Measurements from ENCODE around the gene ZBTB24.

DNA sequence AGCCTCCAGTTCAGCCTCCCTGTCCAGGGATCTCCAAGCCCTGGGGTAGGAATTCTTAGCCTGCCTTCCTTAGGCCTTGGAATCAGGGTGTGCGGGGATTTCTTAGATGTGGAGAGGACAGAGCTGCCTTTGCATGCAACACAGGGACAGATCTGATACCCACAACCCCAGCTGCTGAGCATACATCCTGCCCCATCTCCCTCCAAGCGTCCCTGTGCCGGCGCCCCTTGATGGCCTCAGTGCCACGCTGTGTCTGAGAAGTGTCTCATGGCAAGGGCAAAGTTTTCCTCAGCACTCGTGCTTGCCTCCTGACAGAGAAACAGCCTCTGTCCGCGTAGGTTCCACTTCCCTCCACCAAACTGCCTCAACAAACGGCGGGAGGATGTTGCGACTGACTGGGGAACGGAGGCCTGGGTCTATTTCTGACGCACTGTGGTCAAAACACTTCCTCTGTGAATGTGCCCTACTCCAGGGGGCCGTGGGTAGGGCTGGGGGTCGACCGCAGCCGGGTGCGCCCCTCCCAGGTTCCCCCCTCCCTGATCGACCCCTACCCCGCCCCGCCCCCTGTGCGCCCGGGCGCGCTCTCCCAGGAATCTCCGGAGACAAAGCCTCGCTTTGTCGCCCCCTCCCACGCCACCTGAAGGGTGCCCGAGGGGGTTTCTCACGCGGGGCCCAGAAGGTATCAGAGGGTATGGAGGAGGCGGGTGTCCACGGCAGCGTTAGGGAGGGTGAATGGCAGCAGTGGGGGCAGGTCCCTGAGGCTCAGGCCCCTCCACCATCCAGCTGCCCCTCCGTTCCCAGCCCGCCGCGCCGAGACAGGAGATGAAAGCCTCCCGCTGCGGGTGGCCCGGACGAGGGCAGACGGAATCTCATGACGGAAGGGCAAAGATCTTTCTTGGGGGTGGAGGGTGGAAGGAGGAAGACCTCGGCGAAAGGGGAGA, 28.3 kb downstream of the ZBTB24 start:
- TF ChIP-seq, protein P1, sequence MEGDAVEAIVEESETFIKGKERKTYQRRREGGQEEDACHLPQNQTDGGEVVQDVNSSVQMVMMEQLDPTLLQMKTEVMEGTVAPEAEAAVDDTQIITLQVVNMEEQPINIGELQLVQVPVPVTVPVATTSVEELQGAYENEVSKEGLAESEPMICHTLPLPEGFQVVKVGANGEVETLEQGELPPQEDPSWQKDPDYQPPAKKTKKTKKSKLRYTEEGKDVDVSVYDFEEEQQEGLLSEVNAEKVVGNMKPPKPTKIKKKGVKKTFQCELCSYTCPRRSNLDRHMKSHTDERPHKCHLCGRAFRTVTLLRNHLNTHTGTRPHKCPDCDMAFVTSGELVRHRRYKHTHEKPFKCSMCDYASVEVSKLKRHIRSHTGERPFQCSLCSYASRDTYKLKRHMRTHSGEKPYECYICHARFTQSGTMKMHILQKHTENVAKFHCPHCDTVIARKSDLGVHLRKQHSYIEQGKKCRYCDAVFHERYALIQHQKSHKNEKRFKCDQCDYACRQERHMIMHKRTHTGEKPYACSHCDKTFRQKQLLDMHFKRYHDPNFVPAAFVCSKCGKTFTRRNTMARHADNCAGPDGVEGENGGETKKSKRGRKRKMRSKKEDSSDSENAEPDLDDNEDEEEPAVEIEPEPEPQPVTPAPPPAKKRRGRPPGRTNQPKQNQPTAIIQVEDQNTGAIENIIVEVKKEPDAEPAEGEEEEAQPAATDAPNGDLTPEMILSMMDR (IDR thresholded peaks at IDR 0.05), result peak in 1 of 5 experiments; percentile 11
- TF ChIP-seq POLR2AphosphoS5 (IDR thresholded peaks at IDR 0.05) (peak in 2 of 3 donors; percentile 52 to 55), POLR2A (IDR thresholded peaks at IDR 0.05) (peak; percentile 27)

All from transverse colon (tissue), 4 donors.